Eye (tissue), 1 donor: ENCODE results near the gene CMYA5.
"Not testable (repeated sequence)": the region's sequence is repeated elsewhere in the genome, so short reads cannot be mapped to it uniquely, and the experiment has no call there.

Source experiments
- DNase-seq: peaks from one replicate; pipeline ENCODE4 v3.0.0-alpha.2; 2015

CMYA5 gene

GRCh38 chr5:79753092-79753491, 63.5 kb downstream of the CMYA5 start:
- no peak for DNase-seq

GRCh38 chr5:79753877-79754645, 64.4 kb downstream of the CMYA5 start:
- no peak for DNase-seq

GRCh38 chr5:79754865-79755555, 65.4 kb downstream of the CMYA5 start:
- DNase-seq = no peak

GRCh38 chr5:79756076-79756475, 66.4 kb downstream of the CMYA5 start:
- no peak for DNase-seq

- no peak for DNase-seq
These were observed 69.8 kb downstream of the CMYA5 start for GRCh38 chr5:79759436-79759835.

GRCh38 chr5:79759848-79760247, 70.2 kb downstream of the CMYA5 start:
- no peak for DNase-seq

- DNase-seq = no peak
These were observed 73.3 kb downstream of the CMYA5 start for GRCh38 chr5:79762929-79763328.

GRCh38 chr5:79764147-79764546, 74.5 kb downstream of the CMYA5 start:
- DNase-seq = not testable (repeated sequence)

- no peak for DNase-seq
These were observed 81.8 kb downstream of the CMYA5 start for GRCh38 chr5:79771387-79771786.

GRCh38 chr5:79772651-79773050, 83.0 kb downstream of the CMYA5 start:
- no peak for DNase-seq

- DNase-seq = no peak
These were observed 84.0 kb downstream of the CMYA5 start for GRCh38 chr5:79773612-79774011.

- no peak for DNase-seq
These were observed 84.7 kb downstream of the CMYA5 start for GRCh38 chr5:79774171-79774854.

- DNase-seq = no peak
These were observed 85.2 kb downstream of the CMYA5 start for GRCh38 chr5:79774855-79775237.

GRCh38 chr5:79784741-79785140, 95.1 kb downstream of the CMYA5 start:
- not testable (repeated sequence) for DNase-seq

- DNase-seq = no peak
These were observed 96.3 kb downstream of the CMYA5 start for GRCh38 chr5:79785983-79786382.

GRCh38 chr5:79787448-79787847, 97.8 kb downstream of the CMYA5 start:
- no peak for DNase-seq

- DNase-seq = no peak
These were observed 102.2 kb downstream of the CMYA5 start for GRCh38 chr5:79791843-79792242.

GRCh38 chr5:79792463-79792862, 102.8 kb downstream of the CMYA5 start:
- DNase-seq = no peak

- no peak for DNase-seq
These were observed 103.7 kb downstream of the CMYA5 start for GRCh38 chr5:79793304-79793703.

GRCh38 chr5:79793722-79794121, 104.1 kb downstream of the CMYA5 start:
- no peak for DNase-seq

GRCh38 chr5:79794347-79794746, 104.7 kb downstream of the CMYA5 start:
- no peak for DNase-seq

- DNase-seq = peak; percentile 11
These were observed 106.2 kb downstream of the CMYA5 start for GRCh38 chr5:79795764-79796398.

- DNase-seq = no peak
These were observed 109.4 kb downstream of the CMYA5 start for GRCh38 chr5:79798893-79799590.
